ENCODE data around the gene MAF. TPM values are rescaled to one million over a fixed set of nuclear protein-coding genes. Genes with fewer than 3 reads are reported as not detected.

The MAF gene
- 10 to 100 TPM; 30.1 to 32.6 TPM for total RNA-seq

GRCh38 chr16:79600638-79601091, at the start of gene MAF:
TSS of gene MAF (minus strand) at chr16:79600737. CDS start at chr16:79599902, 835 bp downstream.
- DNase-seq = peak; percentile 97
- peak within 1 kb of the TSS; percentile 88 for H3K4me3 Mint-ChIP-seq
- H3K27ac Mint-ChIP-seq = peak within 1 kb of the TSS; percentile 97
- peaks cover 34% of the 10 kb centered on the region for H3K4me1 Mint-ChIP-seq
- no peaks in the 10 kb centered on the region for H3K9me3 Mint-ChIP-seq (ENCODE audit: low read depth)
- CTCF ChIA-PET = interaction anchor here (0.6 to 3.5 kb wide), 10 partner anchors 17 to 1326 kb away, joined by 3 to 27 read pairs (median 4); no protein-coding TSS in a partner anchor
- H3K27me3 Mint-ChIP-seq = peaks cover 4% of the 10 kb centered on the region
- H3K36me3 Mint-ChIP-seq = peaks cover 16% of the 10 kb centered on the region
- peak; percentile 77 for ATAC-seq

GRCh38 chr16:79648826-79649225, 48.3 kb upstream of the MAF start:
- CTCF ChIA-PET = no interaction called here
- H3K9me3 Mint-ChIP-seq (ENCODE audit: low read depth) = peaks cover 2% of the 10 kb centered on the region
- H3K27me3 Mint-ChIP-seq = peaks cover 58% of the 10 kb centered on the region
- no peak overlapping the region for H3K27ac Mint-ChIP-seq
- no peak overlapping the region for H3K4me3 Mint-ChIP-seq
- H3K4me1 Mint-ChIP-seq = no peaks in the 10 kb centered on the region
- ATAC-seq (no peak), DNase-seq (no peak)
- H3K36me3 Mint-ChIP-seq = no peaks in the 10 kb centered on the region

GRCh38 chr16:79647586-79647985, 47.0 kb upstream of the MAF start:
- no peak overlapping the region for H3K4me3 Mint-ChIP-seq
- peaks cover 55% of the 10 kb centered on the region for H3K27me3 Mint-ChIP-seq
- H3K36me3 Mint-ChIP-seq = peaks cover 1% of the 10 kb centered on the region
- H3K4me1 Mint-ChIP-seq = peaks cover 6% of the 10 kb centered on the region
- ATAC-seq = no peak
- H3K9me3 Mint-ChIP-seq (ENCODE audit: low read depth) = peaks cover 2% of the 10 kb centered on the region
- DNase-seq = no peak
- H3K27ac Mint-ChIP-seq = no peak overlapping the region
- CTCF ChIA-PET = no interaction called here

- CTCF ChIA-PET = no interaction called here
- peaks cover 8% of the 10 kb centered on the region for H3K36me3 Mint-ChIP-seq
- no peak for ATAC-seq
- peaks cover 2% of the 10 kb centered on the region for H3K9me3 Mint-ChIP-seq (ENCODE audit: low read depth)
- no peak overlapping the region for H3K4me3 Mint-ChIP-seq
- H3K27me3 Mint-ChIP-seq = peaks cover 48% of the 10 kb centered on the region
- DNase-seq = no peak
- H3K27ac Mint-ChIP-seq = no peak overlapping the region
- H3K4me1 Mint-ChIP-seq = peaks cover 24% of the 10 kb centered on the region
Observed at GRCh38 chr16:79645701-79646100, 45.2 kb upstream of the MAF start.

GRCh38 chr16:79644971-79645667, 44.6 kb upstream of the MAF start:
- Mint-ChIP-seq H3K9me3 (ENCODE audit: low read depth) (peaks cover 2% of the 10 kb centered on the region), H3K36me3 (peaks cover 8% of the 10 kb centered on the region), H3K27me3 (peaks cover 44% of the 10 kb centered on the region), H3K4me1 (peaks cover 28% of the 10 kb centered on the region), H3K4me3 (no peak overlapping the region), H3K27ac (no peak overlapping the region)
- DNase-seq (no peak), ATAC-seq (no peak)
- CTCF ChIA-PET = no interaction called here

GRCh38 chr16:79642652-79643051, 42.1 kb upstream of the MAF start:
- Mint-ChIP-seq H3K27me3 (peaks cover 26% of the 10 kb centered on the region), H3K4me3 (no peak overlapping the region), H3K9me3 (ENCODE audit: low read depth) (peaks cover 2% of the 10 kb centered on the region), H3K36me3 (peaks cover 13% of the 10 kb centered on the region), H3K4me1 (peaks cover 49% of the 10 kb centered on the region), H3K27ac (no peak overlapping the region)
- ATAC-seq (no peak), DNase-seq (no peak)
- CTCF ChIA-PET = interaction anchor here (0.5 to 1.4 kb wide), 4 partner anchors 13 to 62 kb away, joined by 3 to 4 read pairs (median 4); partner anchors contain the start of gene MAF

- H3K27me3 Mint-ChIP-seq = peaks cover 15% of the 10 kb centered on the region
- ATAC-seq (peak; percentile 32), DNase-seq (no peak)
- H3K27ac Mint-ChIP-seq = peak overlapping the region; percentile 82
- CTCF ChIA-PET = interaction anchor here (0.7 to 1.9 kb wide), 5 partner anchors 12 to 866 kb away, joined by 3 to 7 read pairs (median 4); no protein-coding TSS in a partner anchor
- H3K9me3 Mint-ChIP-seq (ENCODE audit: low read depth) = no peaks in the 10 kb centered on the region
- peaks cover 49% of the 10 kb centered on the region for H3K4me1 Mint-ChIP-seq
- H3K4me3 Mint-ChIP-seq = peak overlapping the region; percentile 30
- H3K36me3 Mint-ChIP-seq = peaks cover 13% of the 10 kb centered on the region
Observed at GRCh38 chr16:79640513-79641360, 40.2 kb upstream of the MAF start.

- ATAC-seq (peak; percentile 83), DNase-seq (no peak)
- Mint-ChIP-seq H3K36me3 (peaks cover 13% of the 10 kb centered on the region), H3K4me1 (peaks cover 49% of the 10 kb centered on the region), H3K4me3 (peak overlapping the region; percentile 6), H3K27me3 (peaks cover 9% of the 10 kb centered on the region), H3K9me3 (ENCODE audit: low read depth) (no peaks in the 10 kb centered on the region), H3K27ac (peak overlapping the region; percentile 82)
- CTCF ChIA-PET = interaction anchor here (1.1 to 1.9 kb wide), 4 partner anchors 11 to 38 kb away, joined by 3 to 7 read pairs (median 4); no protein-coding TSS in a partner anchor
Observed at GRCh38 chr16:79639576-79640311, 39.2 kb upstream of the MAF start.

GRCh38 chr16:79638386-79638785, 37.8 kb upstream of the MAF start:
- CTCF ChIA-PET = no interaction called here
- no peak for DNase-seq
- H3K4me3 Mint-ChIP-seq = no peak overlapping the region
- no peak overlapping the region for H3K27ac Mint-ChIP-seq
- no peaks in the 10 kb centered on the region for H3K9me3 Mint-ChIP-seq (ENCODE audit: low read depth)
- no peak for ATAC-seq
- peaks cover 12% of the 10 kb centered on the region for H3K27me3 Mint-ChIP-seq
- H3K4me1 Mint-ChIP-seq = peaks cover 49% of the 10 kb centered on the region
- peaks cover 12% of the 10 kb centered on the region for H3K36me3 Mint-ChIP-seq

GRCh38 chr16:79635488-79635887, 35.0 kb upstream of the MAF start:
- no peaks in the 10 kb centered on the region for H3K9me3 Mint-ChIP-seq (ENCODE audit: low read depth)
- DNase-seq (no peak), ATAC-seq (no peak)
- H3K27ac Mint-ChIP-seq = no peak overlapping the region
- H3K4me3 Mint-ChIP-seq = no peak overlapping the region
- peaks cover 50% of the 10 kb centered on the region for H3K4me1 Mint-ChIP-seq
- CTCF ChIA-PET = no interaction called here
- peaks cover 14% of the 10 kb centered on the region for H3K27me3 Mint-ChIP-seq
- H3K36me3 Mint-ChIP-seq = peaks cover 8% of the 10 kb centered on the region

GRCh38 chr16:79634298-79634697, 33.8 kb upstream of the MAF start:
- no peak for DNase-seq
- H3K27ac Mint-ChIP-seq = no peak overlapping the region
- no peak for ATAC-seq
- peaks cover 19% of the 10 kb centered on the region for H3K27me3 Mint-ChIP-seq
- CTCF ChIA-PET = no interaction called here
- peaks cover 16% of the 10 kb centered on the region for H3K36me3 Mint-ChIP-seq
- no peaks in the 10 kb centered on the region for H3K9me3 Mint-ChIP-seq (ENCODE audit: low read depth)
- no peak overlapping the region for H3K4me3 Mint-ChIP-seq
- H3K4me1 Mint-ChIP-seq = peaks cover 47% of the 10 kb centered on the region

- Mint-ChIP-seq H3K4me3 (no peak overlapping the region), H3K4me1 (peaks cover 54% of the 10 kb centered on the region), H3K27ac (no peak overlapping the region), H3K36me3 (peaks cover 15% of the 10 kb centered on the region), H3K27me3 (peaks cover 19% of the 10 kb centered on the region), H3K9me3 (ENCODE audit: low read depth) (no peaks in the 10 kb centered on the region)
- ATAC-seq = peak; percentile 38
- CTCF ChIA-PET = interaction anchor here (1.3 kb wide), 1 partner anchor 31 kb away, joined by 3 read pairs; the partner anchor contains the start of gene MAF
- peak; percentile 79 for DNase-seq
Observed at GRCh38 chr16:79632289-79632688, 31.8 kb upstream of the MAF start.

GRCh38 chr16:79628988-79629387, 28.5 kb upstream of the MAF start:
- H3K4me3 Mint-ChIP-seq = no peak overlapping the region
- H3K9me3 Mint-ChIP-seq (ENCODE audit: low read depth) = no peaks in the 10 kb centered on the region
- peaks cover 72% of the 10 kb centered on the region for H3K4me1 Mint-ChIP-seq
- no peak for DNase-seq
- H3K27ac Mint-ChIP-seq = peak overlapping the region; percentile 74
- H3K27me3 Mint-ChIP-seq = peaks cover 27% of the 10 kb centered on the region
- CTCF ChIA-PET = interaction anchor here (1.0 to 1.7 kb wide), 4 partner anchors 11 to 27 kb away, joined by 3 to 4 read pairs (median 4); no protein-coding TSS in a partner anchor
- H3K36me3 Mint-ChIP-seq = peaks cover 15% of the 10 kb centered on the region
- no peak for ATAC-seq
